ENCODE data around the gene VPS37D. TPM values are rescaled to one million over a fixed set of nuclear protein-coding genes. Genes with fewer than 3 reads are reported as not detected.

VPS37D gene
- polyA plus RNA-seq, 1 donor (not counting 4 experiments of a cell fraction or from before 2014, with no cell fraction given) = 0.81 TPM

DNA sequence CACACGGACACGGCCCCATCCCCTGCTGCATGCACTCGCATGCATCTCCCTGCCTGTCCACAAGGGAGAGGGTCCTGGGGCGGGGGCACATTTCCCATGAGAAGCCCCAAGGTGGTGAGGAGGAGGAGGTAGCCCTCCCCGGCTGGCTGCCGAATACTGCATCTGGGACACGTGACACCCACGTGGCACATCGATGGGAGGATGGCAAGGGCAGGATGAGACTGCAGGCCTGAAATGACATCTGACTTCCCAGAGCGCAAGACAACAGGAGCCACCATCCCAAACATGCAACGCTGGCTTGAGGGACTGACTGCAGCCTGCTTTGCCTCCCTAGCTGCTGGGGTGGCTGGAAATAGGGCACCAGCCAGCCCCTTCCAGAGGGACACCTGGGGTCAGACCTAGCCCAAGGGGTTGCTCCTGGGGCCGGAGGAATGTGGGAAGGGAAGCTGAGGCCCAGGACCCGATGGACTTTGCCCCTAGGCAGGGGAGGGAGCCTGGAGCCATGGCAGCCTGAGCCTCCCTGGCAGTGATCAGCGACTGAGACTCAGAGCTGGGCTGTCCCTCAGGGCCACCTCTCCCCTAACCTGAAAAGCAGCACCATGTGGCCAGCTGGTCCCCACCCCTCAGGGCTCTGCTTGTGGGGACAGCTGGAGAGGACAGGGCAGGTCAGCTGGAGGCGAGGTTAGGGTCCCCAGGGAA, 31.9 kb downstream of the VPS37D start:
- no peaks in the 10 kb centered on the region for H3K9me3 ChIP-seq (ENCODE audit: control insufficient read depth, low read depth, low read length)
- DNase-seq (ENCODE audit: low read depth, low spot score) = no peak
- FAIRE-seq = no peak

DNA sequence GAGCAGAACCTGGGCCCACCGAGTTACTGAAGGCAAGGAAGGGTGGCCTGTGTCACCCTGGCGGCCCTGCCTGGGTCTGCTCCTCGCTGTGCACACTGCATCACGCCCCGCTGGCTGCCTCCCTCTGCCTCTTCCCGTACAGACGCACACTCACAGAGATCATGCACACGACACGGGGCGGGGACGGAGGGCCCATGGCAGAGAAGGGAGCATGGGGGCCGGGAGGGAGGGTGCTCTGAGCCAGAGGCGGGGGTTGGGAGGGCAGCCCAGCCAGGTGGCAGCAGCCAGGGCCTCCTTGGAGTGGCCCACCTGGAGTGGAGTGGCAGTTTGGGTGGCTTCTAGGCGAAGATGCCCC, 32.4 kb downstream of the VPS37D start:
- TF ChIP-seq EZH2 (IDR thresholded peaks at IDR 0.05; ENCODE audit: low read length) = no peak
- TF ChIP-seq, protein P1, sequence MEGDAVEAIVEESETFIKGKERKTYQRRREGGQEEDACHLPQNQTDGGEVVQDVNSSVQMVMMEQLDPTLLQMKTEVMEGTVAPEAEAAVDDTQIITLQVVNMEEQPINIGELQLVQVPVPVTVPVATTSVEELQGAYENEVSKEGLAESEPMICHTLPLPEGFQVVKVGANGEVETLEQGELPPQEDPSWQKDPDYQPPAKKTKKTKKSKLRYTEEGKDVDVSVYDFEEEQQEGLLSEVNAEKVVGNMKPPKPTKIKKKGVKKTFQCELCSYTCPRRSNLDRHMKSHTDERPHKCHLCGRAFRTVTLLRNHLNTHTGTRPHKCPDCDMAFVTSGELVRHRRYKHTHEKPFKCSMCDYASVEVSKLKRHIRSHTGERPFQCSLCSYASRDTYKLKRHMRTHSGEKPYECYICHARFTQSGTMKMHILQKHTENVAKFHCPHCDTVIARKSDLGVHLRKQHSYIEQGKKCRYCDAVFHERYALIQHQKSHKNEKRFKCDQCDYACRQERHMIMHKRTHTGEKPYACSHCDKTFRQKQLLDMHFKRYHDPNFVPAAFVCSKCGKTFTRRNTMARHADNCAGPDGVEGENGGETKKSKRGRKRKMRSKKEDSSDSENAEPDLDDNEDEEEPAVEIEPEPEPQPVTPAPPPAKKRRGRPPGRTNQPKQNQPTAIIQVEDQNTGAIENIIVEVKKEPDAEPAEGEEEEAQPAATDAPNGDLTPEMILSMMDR (optimal IDR thresholded peaks at IDR 0.05 in 1 of 3, IDR thresholded peaks at IDR 0.05 in 1 of 3, conservative IDR thresholded peaks at IDR 0.05 in 1 of 3; ENCODE audit: extremely low read depth in 1 of 3, insufficient read depth in 2 of 3, low read length in 3 of 3) = no peak
- H3K4me2 ChIP-seq (ENCODE audit: control insufficient read depth, extremely low read depth, insufficient read depth, low read depth, low read length) = no peak overlapping the region

More for the DNA sequence above, 31.9 kb downstream of the VPS37D start:
- Histone ChIP-seq H3K9ac (ENCODE audit: control insufficient read depth, extremely low read depth, insufficient read depth, low read length) (no peak overlapping the region), H3K79me2 (ENCODE audit: control insufficient read depth, insufficient read depth, low read length) (no peaks in the 10 kb centered on the region), H3K4me3 (ENCODE audit: control insufficient read depth in 2 of 3, extremely low read depth in 1 of 3, insufficient read depth in 2 of 3, low read depth in 1 of 3, low read length in 3 of 3) (no peak overlapping the region), H2AFZ (ENCODE audit: control insufficient read depth, low read length) (no peak overlapping the region), H3K27me3 (ENCODE audit: control insufficient read depth, extremely low read depth, insufficient read depth, low read length) (no peaks in the 10 kb centered on the region), H3K4me2 (ENCODE audit: control insufficient read depth, extremely low read depth, insufficient read depth, low read depth, low read length) (no peak overlapping the region), H4K20me1 (ENCODE audit: control insufficient read depth, extremely low read depth, insufficient read depth, low read length) (peaks cover 11% of the 10 kb centered on the region), H3K27ac (ENCODE audit: control insufficient read depth, insufficient read depth, low read length) (no peak overlapping the region), H3K4me1 (ENCODE audit: control insufficient read depth, extremely low read depth, insufficient read depth, low read length) (peaks cover 3% of the 10 kb centered on the region), H3K36me3 (ENCODE audit: control insufficient read depth in 2 of 2, extremely low read depth in 1 of 2, insufficient read depth in 2 of 2, low read length in 2 of 2) (peaks cover 39 to 57% of the 10 kb centered on the region in 2 experiments), H3K9me1 (ENCODE audit: control insufficient read depth, extremely low read depth, insufficient read depth, low read length) (no peaks in the 10 kb centered on the region)
- TF ChIP-seq, protein P1 (optimal IDR thresholded peaks at IDR 0.05 in 1 of 3, IDR thresholded peaks at IDR 0.05 in 1 of 3, conservative IDR thresholded peaks at IDR 0.05 in 1 of 3; ENCODE audit: extremely low read depth in 1 of 3, insufficient read depth in 2 of 3, low read length in 3 of 3) = no peak
- TF ChIP-seq EZH2 (IDR thresholded peaks at IDR 0.05; ENCODE audit: low read length) = no peak
- dilution Hi-C loops (cut with MboI; ENCODE audit: extremely low pct_ligation_motif_present, low sequenced_read_pairs) = no loop called here

More for the DNA sequence above, 32.4 kb downstream of the VPS37D start:
- Histone ChIP-seq H3K79me2 (ENCODE audit: control insufficient read depth, insufficient read depth, low read length) (no peaks in the 10 kb centered on the region), H2AFZ (ENCODE audit: control insufficient read depth, low read length) (no peak overlapping the region), H3K9me1 (ENCODE audit: control insufficient read depth, extremely low read depth, insufficient read depth, low read length) (no peaks in the 10 kb centered on the region), H3K27ac (ENCODE audit: control insufficient read depth, insufficient read depth, low read length) (no peak overlapping the region), H4K20me1 (ENCODE audit: control insufficient read depth, extremely low read depth, insufficient read depth, low read length) (peaks cover 14% of the 10 kb centered on the region), H3K4me1 (ENCODE audit: control insufficient read depth, extremely low read depth, insufficient read depth, low read length) (peaks cover 8% of the 10 kb centered on the region), H3K9me3 (ENCODE audit: control insufficient read depth, low read depth, low read length) (no peaks in the 10 kb centered on the region), H3K4me3 (ENCODE audit: control insufficient read depth in 2 of 3, extremely low read depth in 1 of 3, insufficient read depth in 2 of 3, low read depth in 1 of 3, low read length in 3 of 3) (no peak overlapping the region), H3K36me3 (ENCODE audit: control insufficient read depth in 2 of 2, extremely low read depth in 1 of 2, insufficient read depth in 2 of 2, low read length in 2 of 2) (peaks cover 38 to 62% of the 10 kb centered on the region in 2 experiments), H3K9ac (ENCODE audit: control insufficient read depth, extremely low read depth, insufficient read depth, low read length) (no peak overlapping the region), H3K27me3 (ENCODE audit: control insufficient read depth, extremely low read depth, insufficient read depth, low read length) (no peaks in the 10 kb centered on the region)
- dilution Hi-C loops (cut with MboI; ENCODE audit: extremely low pct_ligation_motif_present, low sequenced_read_pairs) = no loop called here
- FAIRE-seq (no peak), DNase-seq (ENCODE audit: low read depth, low spot score) (no peak)
